Activated T-helper 2 cell treated with anti-CD3 and anti-CD28 coated beads, Interferon-gamma antibody, Interleukin-2, Interleukin-4, amounts not matched to agents 10 μg/mL and 5 μg/mL and 100 μg/mL, durations not matched to agents 14 hours and 24 hours and 36 hours (primary cell): ENCODE results near the gene SEC61G. TPM values are rescaled to one million over a fixed set of nuclear protein-coding genes. Genes with fewer than 3 reads are reported as not detected.

Experiments
- DNase-seq: peaks from one replicate; pipeline ENCODE4 v3.0.0; 2021; ENCODE audit warnings: low spot score
- H3K27ac Mint-ChIP-seq: one replicate; pipeline ENCODE4 v1.8.0; 2021; ENCODE audit warnings: mixed read lengths
- H3K27me3 Mint-ChIP-seq: one replicate; pipeline ENCODE4 v1.8.0; 2021; ENCODE audit warnings: low read depth, mixed read lengths
- H3K36me3 Mint-ChIP-seq: one replicate; pipeline ENCODE4 v1.8.0; 2021; ENCODE audit warnings: low read depth, mixed read lengths
- H3K4me1 Mint-ChIP-seq: one replicate; pipeline ENCODE4 v1.8.0; 2021; ENCODE audit warnings: low read depth, mixed read lengths
- H3K4me3 Mint-ChIP-seq: one replicate; pipeline ENCODE4 v1.8.0; 2021; ENCODE audit warnings: low read depth, mild to moderate bottlenecking, moderate library complexity, mixed read lengths
- H3K9me3 Mint-ChIP-seq: one replicate; pipeline ENCODE4 v1.8.0; 2021; ENCODE audit warnings: mixed read lengths
- intact Hi-C: fragments of 100-400 bp; cut with micrococcal nuclease; formaldehyde crosslinking; loops from one replicate; pipeline ENCODE4 v1.15.1; 2023
- total RNA-seq: library from RNA; stranded (reverse); gene quantifications from 2 replicates; pipeline ENCODE4 v1.2.3, GENCODE V29; 2022

SEC61G gene
- total RNA-seq, 1 donor from 2014 or later: 200 TPM

DNA sequence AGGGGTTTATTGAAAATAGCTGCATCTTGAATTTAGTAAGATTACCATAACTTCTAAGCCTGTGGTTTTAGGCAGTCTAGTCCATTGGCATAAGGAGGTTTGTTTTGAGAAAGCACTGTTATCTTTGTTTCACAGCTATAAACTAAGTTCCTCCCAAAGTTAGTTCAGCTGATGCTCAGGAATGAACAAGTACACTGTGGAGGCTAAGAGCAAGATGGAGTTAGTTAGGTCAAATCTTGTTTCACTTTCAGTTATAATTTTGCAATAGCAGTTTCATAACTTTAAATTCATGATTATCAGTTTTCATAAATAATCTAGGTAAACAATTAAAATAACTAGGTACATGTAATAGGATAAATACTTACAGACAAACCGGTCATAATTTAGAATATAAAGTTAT is 15.4 kb downstream of the SEC61G start:
- DNase-seq: no peak
- H3K4me1 Mint-ChIP-seq: no peaks in the 10 kb centered on the region
- intact Hi-C loops: no loop called here

GRCh38 chr7:54738737-54739136 is 20.3 kb downstream of the SEC61G start:
- H3K27ac Mint-ChIP-seq: no peak overlapping the region
- H3K9me3 Mint-ChIP-seq: peaks cover 4% of the 10 kb centered on the region
- peaks cover 2% of the 10 kb centered on the region for H3K4me1 Mint-ChIP-seq
- DNase-seq: no peak
- H3K36me3 Mint-ChIP-seq: no peaks in the 10 kb centered on the region
- intact Hi-C loops: no loop called here
- no peak overlapping the region for H3K4me3 Mint-ChIP-seq
- H3K27me3 Mint-ChIP-seq: no peaks in the 10 kb centered on the region

More for the DNA sequence above, 15.4 kb downstream of the SEC61G start:
- Mint-ChIP-seq H3K27ac (no peak overlapping the region), H3K4me3 (no peak overlapping the region), H3K36me3 (peaks cover 22% of the 10 kb centered on the region), H3K9me3 (no peaks in the 10 kb centered on the region), H3K27me3 (no peaks in the 10 kb centered on the region)

GRCh38 chr7:54729107-54729506 is 29.9 kb downstream of the SEC61G start:
- no peaks in the 10 kb centered on the region for H3K9me3 Mint-ChIP-seq
- H3K27me3 Mint-ChIP-seq: no peaks in the 10 kb centered on the region
- no peak overlapping the region for H3K4me3 Mint-ChIP-seq
- H3K4me1 Mint-ChIP-seq: no peaks in the 10 kb centered on the region
- no peaks in the 10 kb centered on the region for H3K36me3 Mint-ChIP-seq
- H3K27ac Mint-ChIP-seq: no peak overlapping the region
- no peak for DNase-seq
- intact Hi-C loops: no loop called here

- Mint-ChIP-seq H3K27ac (no peak overlapping the region), H3K4me3 (no peak overlapping the region), H3K36me3 (no peaks in the 10 kb centered on the region), H3K9me3 (no peaks in the 10 kb centered on the region), H3K4me1 (no peaks in the 10 kb centered on the region), H3K27me3 (no peaks in the 10 kb centered on the region)
- DNase-seq: no peak
- intact Hi-C loops: no loop called here
These were observed 30.6 kb downstream of the SEC61G start for GRCh38 chr7:54728411-54728810.

DNA sequence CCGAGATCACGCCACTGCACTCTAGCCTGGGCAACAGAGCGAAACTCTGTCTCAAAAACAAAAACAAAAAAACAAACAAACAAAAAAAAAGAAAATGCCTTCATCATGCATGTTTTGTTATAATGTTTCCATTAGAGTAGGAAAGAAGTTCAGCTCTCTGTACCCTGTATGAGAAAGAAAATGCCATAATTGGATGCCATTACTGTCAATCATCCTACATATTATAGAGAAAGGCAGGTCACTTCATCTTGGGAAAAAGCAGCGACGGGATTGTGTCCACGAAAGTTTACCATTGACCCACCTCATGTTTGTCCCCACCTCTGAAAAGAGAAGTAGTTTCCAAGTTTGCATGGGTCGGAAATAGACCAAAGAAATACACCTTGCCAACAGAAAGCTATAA is 33.8 kb downstream of the SEC61G start:
- Mint-ChIP-seq H3K36me3 (no peaks in the 10 kb centered on the region), H3K4me3 (no peak overlapping the region), H3K9me3 (peaks cover 4% of the 10 kb centered on the region), H3K4me1 (no peaks in the 10 kb centered on the region), H3K27ac (no peak overlapping the region), H3K27me3 (no peaks in the 10 kb centered on the region)
- no peak for DNase-seq
- intact Hi-C loops: no loop called here

DNA sequence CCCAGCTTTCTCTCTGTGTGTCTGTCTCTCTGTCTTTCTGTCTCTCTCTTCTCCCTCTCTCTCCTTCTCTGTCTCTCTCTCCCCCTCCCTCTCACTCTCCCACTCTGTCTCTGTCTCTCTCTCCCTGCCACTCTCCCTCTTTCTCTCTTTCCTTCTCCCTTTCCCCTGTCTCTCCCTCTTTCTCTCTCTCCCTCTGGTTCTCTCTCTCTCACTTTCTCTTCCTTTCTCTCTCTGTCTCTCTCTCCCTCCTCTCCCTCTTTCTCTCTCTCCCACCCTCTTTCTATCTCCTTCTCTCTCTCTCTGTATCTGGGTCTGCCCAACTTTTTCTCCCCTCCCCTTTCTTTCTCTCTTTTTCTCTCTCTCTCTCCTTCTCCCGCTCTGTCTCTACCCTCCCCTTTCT is 36.5 kb downstream of the SEC61G start:
- Mint-ChIP-seq H3K4me1 (no peaks in the 10 kb centered on the region), H3K27ac (no peak overlapping the region), H3K27me3 (no peaks in the 10 kb centered on the region), H3K9me3 (peaks cover 12% of the 10 kb centered on the region), H3K36me3 (no peaks in the 10 kb centered on the region), H3K4me3 (no peak overlapping the region)
- DNase-seq: no peak
- intact Hi-C loops: no loop called here

DNA sequence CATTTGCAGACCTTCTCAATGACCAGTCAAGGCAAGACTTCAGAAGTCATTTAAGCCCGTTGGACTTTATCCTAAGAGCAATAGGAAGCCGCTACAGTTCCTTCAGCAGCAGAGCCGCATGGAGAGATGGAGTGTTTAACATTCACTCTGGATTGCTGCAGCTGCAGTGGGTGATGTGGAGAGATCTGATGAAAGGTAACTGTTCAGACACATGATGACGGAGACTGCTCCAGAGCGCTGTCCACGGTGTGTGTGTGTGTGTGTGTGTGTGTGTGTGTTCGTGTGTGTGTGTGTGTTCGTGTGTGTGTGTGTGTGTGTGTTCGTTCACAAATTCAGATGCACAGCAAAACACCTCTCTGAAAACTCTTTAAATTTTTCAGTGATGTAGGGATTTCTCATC is 37.0 kb downstream of the SEC61G start:
- Mint-ChIP-seq H3K36me3 (no peaks in the 10 kb centered on the region), H3K27me3 (no peaks in the 10 kb centered on the region), H3K9me3 (peaks cover 12% of the 10 kb centered on the region), H3K27ac (no peak overlapping the region), H3K4me1 (no peaks in the 10 kb centered on the region), H3K4me3 (no peak overlapping the region)
- DNase-seq: no peak
- intact Hi-C loops: no loop called here

- no peaks in the 10 kb centered on the region for H3K36me3 Mint-ChIP-seq
- H3K4me1 Mint-ChIP-seq: no peaks in the 10 kb centered on the region
- no peaks in the 10 kb centered on the region for H3K27me3 Mint-ChIP-seq
- intact Hi-C loops: no loop called here
- H3K9me3 Mint-ChIP-seq: peaks cover 12% of the 10 kb centered on the region
- no peak for DNase-seq
- no peak overlapping the region for H3K27ac Mint-ChIP-seq
- no peak overlapping the region for H3K4me3 Mint-ChIP-seq
These were observed 39.0 kb downstream of the SEC61G start for GRCh38 chr7:54719974-54720373.

GRCh38 chr7:54719425-54719824 is 39.6 kb downstream of the SEC61G start:
- no peaks in the 10 kb centered on the region for H3K36me3 Mint-ChIP-seq
- peaks cover 12% of the 10 kb centered on the region for H3K9me3 Mint-ChIP-seq
- intact Hi-C loops: no loop called here
- H3K27me3 Mint-ChIP-seq: no peaks in the 10 kb centered on the region
- DNase-seq: no peak
- no peaks in the 10 kb centered on the region for H3K4me1 Mint-ChIP-seq
- H3K27ac Mint-ChIP-seq: no peak overlapping the region
- H3K4me3 Mint-ChIP-seq: no peak overlapping the region

DNA sequence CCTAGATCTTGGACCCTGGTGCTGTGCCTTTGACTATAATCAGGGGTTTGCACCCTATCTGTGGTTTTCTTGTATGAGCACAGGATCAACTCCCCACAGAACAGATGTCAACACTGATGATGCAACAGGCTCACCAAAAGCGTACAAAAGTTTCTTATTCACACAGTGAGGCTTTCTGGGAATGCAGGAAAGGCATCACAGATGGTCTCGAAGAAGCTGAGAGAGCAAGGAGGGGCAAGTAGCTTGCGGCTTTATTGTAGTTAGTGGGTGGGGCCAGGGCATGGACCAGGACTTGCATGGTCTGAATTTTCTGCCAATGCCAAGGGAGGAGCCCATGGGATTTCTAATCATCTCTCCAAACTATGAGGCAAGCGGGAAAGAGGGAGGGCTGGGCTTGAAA is 46.2 kb downstream of the SEC61G start:
- Mint-ChIP-seq H3K27ac (no peak overlapping the region), H3K36me3 (no peaks in the 10 kb centered on the region), H3K4me1 (no peaks in the 10 kb centered on the region), H3K9me3 (peaks cover 17% of the 10 kb centered on the region), H3K4me3 (no peak overlapping the region), H3K27me3 (no peaks in the 10 kb centered on the region)
- DNase-seq: no peak
- intact Hi-C loops: no loop called here

DNA sequence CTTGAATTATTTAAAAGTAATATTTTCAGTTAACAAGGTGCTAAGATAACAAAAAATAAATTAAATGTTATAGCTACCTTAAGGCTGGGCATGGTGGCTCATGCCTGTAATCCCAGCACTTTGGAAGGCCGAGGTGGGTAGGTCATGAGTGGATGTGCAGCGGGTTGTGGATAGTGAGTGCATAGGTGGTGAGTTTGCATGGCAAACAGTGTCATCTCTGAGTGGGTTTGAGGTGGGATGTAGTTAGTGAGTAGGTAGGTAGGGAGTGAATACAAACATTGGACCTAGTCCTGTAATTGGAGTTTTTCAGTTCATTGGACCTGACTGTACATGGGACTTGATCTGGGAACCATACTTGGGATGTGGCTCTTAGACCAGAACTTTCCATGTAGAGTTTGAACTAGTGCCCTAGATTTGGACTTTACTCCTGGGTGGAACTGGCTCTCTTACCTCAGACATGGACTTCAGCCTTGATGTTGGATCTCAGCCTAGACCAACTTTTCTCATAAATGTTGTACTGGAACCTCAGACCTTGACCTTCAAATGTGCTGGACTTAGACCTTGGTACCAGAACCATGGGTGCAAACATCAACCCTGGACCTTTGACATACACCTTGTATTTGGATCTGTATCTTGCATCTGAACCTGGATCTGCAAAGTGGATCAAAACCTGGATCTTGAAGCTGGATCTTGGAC is 47.0 kb downstream of the SEC61G start:
- intact Hi-C loops: no loop called here
- no peaks in the 10 kb centered on the region for H3K36me3 Mint-ChIP-seq
- no peak for DNase-seq
- no peaks in the 10 kb centered on the region for H3K27me3 Mint-ChIP-seq
- H3K27ac Mint-ChIP-seq: no peak overlapping the region
- H3K4me3 Mint-ChIP-seq: no peak overlapping the region
- H3K9me3 Mint-ChIP-seq: peaks cover 20% of the 10 kb centered on the region
- H3K4me1 Mint-ChIP-seq: no peaks in the 10 kb centered on the region

DNA sequence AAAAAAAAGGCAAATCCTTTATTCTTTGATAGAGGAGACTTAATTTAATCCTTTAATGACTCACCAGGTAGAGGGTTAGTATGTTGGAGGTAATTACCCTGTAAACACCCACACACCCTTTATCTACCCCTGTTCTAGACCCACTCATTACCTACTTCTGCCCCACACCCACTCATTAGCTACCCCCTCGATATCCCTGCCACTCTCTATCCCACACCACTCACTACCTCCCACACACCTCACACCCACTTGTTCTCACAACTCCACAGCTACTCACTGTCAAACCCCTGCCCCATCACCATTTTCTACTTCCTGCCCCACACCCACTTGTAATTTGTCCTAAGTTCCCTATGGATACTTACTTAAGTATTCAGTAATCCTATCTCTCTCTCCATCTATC is 49.7 kb downstream of the SEC61G start:
- Mint-ChIP-seq H3K4me3 (no peak overlapping the region), H3K27ac (no peak overlapping the region), H3K9me3 (peaks cover 21% of the 10 kb centered on the region), H3K36me3 (no peaks in the 10 kb centered on the region), H3K4me1 (no peaks in the 10 kb centered on the region), H3K27me3 (no peaks in the 10 kb centered on the region)
- no peak for DNase-seq
- intact Hi-C loops: no loop called here

- no peaks in the 10 kb centered on the region for H3K27me3 Mint-ChIP-seq
- intact Hi-C loops: no loop called here
- H3K9me3 Mint-ChIP-seq: peaks cover 11% of the 10 kb centered on the region
- no peaks in the 10 kb centered on the region for H3K4me1 Mint-ChIP-seq
- no peaks in the 10 kb centered on the region for H3K36me3 Mint-ChIP-seq
- H3K4me3 Mint-ChIP-seq: no peak overlapping the region
- H3K27ac Mint-ChIP-seq: no peak overlapping the region
- DNase-seq: no peak
These were observed 53.6 kb downstream of the SEC61G start for GRCh38 chr7:54705436-54705835.

GRCh38 chr7:54704851-54705250 is 54.2 kb downstream of the SEC61G start:
- Mint-ChIP-seq H3K27ac (no peak overlapping the region), H3K27me3 (no peaks in the 10 kb centered on the region), H3K4me3 (no peak overlapping the region), H3K9me3 (peaks cover 11% of the 10 kb centered on the region), H3K36me3 (no peaks in the 10 kb centered on the region), H3K4me1 (no peaks in the 10 kb centered on the region)
- intact Hi-C loops: no loop called here
- no peak for DNase-seq
